Sigmoid colon (tissue), 4 donors: ENCODE results near the gene CFAP100.

Experiments used
- CTCF ChIP-seq, 4 experiments: fragments of 450-650 bp in 3 of 4; fragments of 200-600 bp in 1 of 4; IDR thresholded peaks; one replicate each; pipeline ENCODE4 v1.5.1; 2016 to 2019; ENCODE audit warnings: antibody characterized with exemption in 4 of 4, mild to moderate bottlenecking in 3 of 4, moderate library complexity in 2 of 4
- EP300 ChIP-seq, 4 donors: sonication (generic); formaldehyde crosslinking; IDR thresholded peaks; one replicate each; pipeline ENCODE4 v1.6.1; 2017; ENCODE audit warnings: antibody characterized with exemption in 4 of 4
- POLR2A ChIP-seq, 2 donors: fragments of 450-650 bp; IDR thresholded peaks; one replicate each; pipeline ENCODE4 v1.6.1; 2016; ENCODE audit warnings: antibody characterized with exemption in 2 of 2, mild to moderate bottlenecking in 2 of 2, moderate library complexity in 2 of 2
- POLR2AphosphoS5 ChIP-seq, 4 donors: sonication (generic); formaldehyde crosslinking; IDR thresholded peaks; one replicate each; pipeline ENCODE4 v1.6.1; 2017; ENCODE audit warnings: antibody characterized with exemption in 4 of 4

GRCh38 chr3:126417981-126418530 is 23.3 kb downstream of the CFAP100 start:
- TF ChIP-seq CTCF (IDR thresholded peaks at IDR 0.05): no peak
- TF ChIP-seq POLR2A (IDR thresholded peaks at IDR 0.05): no peak
- no peak for TF ChIP-seq EP300 (IDR thresholded peaks at IDR 0.05)
- no peak for TF ChIP-seq POLR2AphosphoS5 (IDR thresholded peaks at IDR 0.05)
